NCI-H146 (cell line): ENCODE measurements around the gene ZNF221.
"Not testable (repeated sequence)": the region's sequence is repeated elsewhere in the genome, so short reads cannot be mapped to it uniquely, and the experiment has no call there.

Experiments used
- DNase-seq: peaks from one replicate; lab custom pipeline; 2025; lab: John Stamatoyannopoulos, UW

Gene ZNF221

GRCh38 chr19:43950834-43951645, at the start of gene ZNF221:
TSS of gene ZNF221 (plus strand) at chr19:43951228. CDS start at chr19:43962727, 11,499 bp downstream.
- DNase-seq = peak; percentile 95

GRCh38 chr19:43901395-43902390, 49.3 kb upstream of the ZNF221 start:
- peak; percentile 79 for DNase-seq

GRCh38 chr19:43902399-43902798, 48.6 kb upstream of the ZNF221 start:
- DNase-seq = no peak

GRCh38 chr19:43905897-43906296, 45.1 kb upstream of the ZNF221 start:
- no peak for DNase-seq

GRCh38 chr19:43906774-43907173, 44.3 kb upstream of the ZNF221 start:
- DNase-seq = no peak

GRCh38 chr19:43908659-43909058, 42.4 kb upstream of the ZNF221 start:
- DNase-seq = no peak

- DNase-seq = no peak
Observed at GRCh38 chr19:43910884-43911283, 40.1 kb upstream of the ZNF221 start.

GRCh38 chr19:43913383-43913782, 37.6 kb upstream of the ZNF221 start:
- DNase-seq = no peak

- no peak for DNase-seq
Observed at GRCh38 chr19:43914051-43914450, 37.0 kb upstream of the ZNF221 start.

DNA sequence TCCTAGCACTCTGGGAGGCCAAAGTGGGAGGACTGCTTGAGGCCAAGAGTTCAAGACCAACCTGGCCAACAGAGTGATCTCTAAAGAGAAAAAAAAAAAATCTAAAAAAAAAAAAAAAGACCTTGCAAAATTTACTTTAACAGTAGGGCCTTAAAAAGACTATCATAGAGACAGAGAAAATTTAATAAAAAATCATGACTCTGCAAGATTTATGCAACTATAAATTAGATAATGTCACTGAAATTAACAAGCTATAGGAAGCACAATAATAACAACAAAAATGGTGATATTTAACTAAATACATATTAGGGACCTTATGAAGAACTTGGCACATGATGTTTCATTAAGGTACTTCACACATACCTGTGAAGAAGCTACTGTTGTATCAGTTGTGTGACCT, 27.2 kb upstream of the ZNF221 start:
- no peak for DNase-seq

DNA sequence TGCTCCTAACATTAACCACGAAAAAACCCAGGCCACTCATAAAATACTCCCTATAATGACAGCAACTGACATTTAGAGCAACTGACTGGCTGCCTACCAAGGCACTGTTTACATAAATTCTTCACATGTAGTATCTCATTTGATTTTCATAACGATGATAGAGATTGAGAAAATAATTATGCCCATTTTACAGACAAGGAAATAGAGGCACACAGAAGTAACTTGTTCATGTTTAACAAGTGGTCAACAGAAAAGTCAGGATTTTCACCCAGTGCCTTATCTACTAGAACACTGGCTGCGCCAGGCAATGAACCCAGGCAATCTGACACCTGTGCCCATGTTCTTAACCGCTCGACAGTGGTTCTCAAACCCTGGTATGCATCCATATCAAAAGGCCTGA, 22.2 kb upstream of the ZNF221 start:
- no peak for DNase-seq

GRCh38 chr19:43934055-43934984, 16.7 kb upstream of the ZNF221 start:
- DNase-seq = no peak

DNA sequence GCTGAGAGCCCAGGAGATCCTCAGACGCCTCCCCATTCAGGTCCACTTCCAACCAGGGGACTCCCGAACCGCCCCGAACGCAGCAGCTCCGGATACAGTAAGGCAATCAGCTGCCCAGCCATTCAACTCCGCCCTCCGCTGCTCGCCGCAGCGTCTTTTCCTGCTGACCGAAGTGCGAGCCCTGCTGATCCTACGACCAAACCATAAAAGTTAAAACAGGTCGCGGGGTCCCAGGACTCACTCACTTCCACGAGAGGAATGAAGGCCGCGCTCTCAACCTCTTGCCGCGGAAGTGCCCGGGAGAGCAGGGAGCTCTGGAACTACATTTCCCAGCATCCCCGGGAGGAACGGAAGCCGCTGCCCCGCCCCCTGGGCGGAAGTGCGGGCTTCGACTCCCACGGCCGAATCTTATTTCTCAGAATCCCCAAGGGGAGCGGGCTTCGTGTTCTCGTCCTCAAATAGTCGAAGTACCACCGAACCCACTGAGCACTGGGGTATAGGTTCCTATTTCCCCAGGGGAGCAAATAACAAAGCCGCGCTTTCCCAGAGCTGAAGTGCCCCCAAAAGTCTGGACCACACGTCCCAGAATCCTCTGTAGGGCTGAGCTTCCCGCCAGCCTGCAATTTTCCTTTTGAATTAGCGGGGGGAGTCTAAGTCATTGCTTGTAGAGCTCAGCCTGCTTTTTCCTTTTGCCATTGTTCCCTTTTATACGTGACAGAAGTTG, 15.9 kb upstream of the ZNF221 start, which contains the start of gene ZNF45:
ZNF45 (minus strand) TSS at position 298 of the 724 bp plus-strand sequence. CDS start 13,097 bp downstream, outside the sequence.
- DNase-seq = peak; percentile 94

DNA sequence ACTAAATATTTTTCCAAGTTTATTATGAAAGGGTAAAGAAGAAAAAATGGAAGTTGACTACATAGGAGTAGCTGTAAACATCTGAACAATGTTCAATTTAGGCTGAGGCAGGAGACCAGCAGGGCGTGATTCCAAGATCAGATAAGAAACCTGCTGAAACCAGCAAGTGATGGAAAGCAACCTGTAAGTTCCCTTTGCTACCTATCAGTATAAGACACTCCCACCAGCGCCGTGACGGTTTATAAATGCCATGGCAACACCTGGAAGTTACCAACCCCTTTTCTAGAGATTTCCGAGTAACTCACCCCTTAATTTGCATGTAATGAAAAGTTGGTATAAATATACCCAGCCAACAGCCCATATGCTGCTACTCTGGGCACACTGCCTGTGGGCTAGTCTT, 14.8 kb upstream of the ZNF221 start:
- DNase-seq = no peak

DNA sequence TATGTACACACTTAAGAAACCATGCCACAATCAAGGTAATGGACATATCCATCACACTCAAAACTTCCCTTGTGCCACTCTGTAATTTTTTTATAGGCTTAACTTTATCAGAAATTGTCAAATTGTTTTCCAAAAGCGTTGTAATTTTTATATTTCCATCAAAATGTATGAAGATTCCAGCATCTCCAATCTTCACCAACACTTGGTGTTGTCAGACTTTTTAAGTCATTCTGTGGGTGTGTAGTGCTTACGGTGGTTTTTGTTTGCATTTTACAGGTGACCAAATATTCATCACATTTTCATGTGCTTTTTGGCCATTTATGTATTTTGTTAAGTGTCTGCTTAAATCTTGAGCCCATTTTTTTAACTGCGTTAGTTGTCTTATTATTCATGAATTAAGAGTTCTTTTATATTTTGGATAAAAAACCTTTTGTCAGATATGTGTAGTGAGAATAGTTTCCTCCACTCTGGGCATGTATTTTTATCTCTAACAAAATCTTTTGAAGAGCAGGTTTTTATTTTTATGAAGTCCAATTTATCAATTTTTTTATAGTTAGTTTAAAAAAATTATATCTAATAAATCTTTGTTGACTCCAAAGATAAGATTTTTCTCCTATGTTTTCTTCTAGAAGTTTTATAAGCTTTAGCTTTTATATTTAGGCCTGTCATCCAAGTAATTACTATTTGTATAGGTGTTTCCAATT, 11.3 kb upstream of the ZNF221 start:
- DNase-seq = no peak

- no peak for DNase-seq
Observed at GRCh38 chr19:43940719-43941118, 10.3 kb upstream of the ZNF221 start.

DNA sequence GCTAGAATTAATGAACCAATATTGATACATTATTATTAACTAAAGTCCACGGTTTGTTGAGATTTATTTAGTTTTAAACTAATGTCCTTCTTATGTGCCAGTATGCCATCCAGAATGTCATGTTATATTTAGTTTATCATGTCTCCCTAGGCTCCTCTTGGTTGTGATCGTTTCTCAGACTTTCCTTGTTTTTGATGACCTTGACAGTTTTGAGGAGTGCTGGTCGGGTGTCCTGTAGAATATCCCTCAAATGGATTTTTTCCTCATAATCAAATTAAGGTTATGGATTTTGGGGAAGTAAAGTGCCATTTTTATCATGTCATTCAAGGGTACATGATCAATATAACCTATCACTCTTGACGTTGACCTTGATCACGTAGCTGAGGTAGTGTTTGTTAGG, 9.8 kb upstream of the ZNF221 start:
- DNase-seq = no peak

DNA sequence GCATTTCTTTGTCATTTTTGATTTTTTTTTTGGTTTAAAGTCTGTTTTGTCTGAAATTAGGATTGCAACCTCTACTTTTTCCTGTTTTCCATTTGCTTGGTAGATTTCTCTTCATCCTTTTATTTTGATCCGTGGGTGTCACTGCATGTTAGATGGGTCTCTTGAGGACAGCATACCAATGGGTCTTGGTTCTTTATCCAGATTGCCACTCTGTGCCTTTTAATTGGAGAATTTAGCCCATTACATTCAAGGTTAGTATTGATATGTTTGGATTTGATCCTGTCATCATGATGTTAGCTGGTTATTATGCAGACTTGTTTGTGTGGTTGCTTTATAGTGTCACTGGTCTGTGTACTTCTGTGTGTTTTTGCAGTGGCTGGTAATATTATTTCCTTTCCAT, 3.6 kb upstream of the ZNF221 start:
- not testable (repeated sequence) for DNase-seq

GRCh38 chr19:43949803-43950202, 1.2 kb upstream of the ZNF221 start:
- DNase-seq = not testable (repeated sequence)

DNA sequence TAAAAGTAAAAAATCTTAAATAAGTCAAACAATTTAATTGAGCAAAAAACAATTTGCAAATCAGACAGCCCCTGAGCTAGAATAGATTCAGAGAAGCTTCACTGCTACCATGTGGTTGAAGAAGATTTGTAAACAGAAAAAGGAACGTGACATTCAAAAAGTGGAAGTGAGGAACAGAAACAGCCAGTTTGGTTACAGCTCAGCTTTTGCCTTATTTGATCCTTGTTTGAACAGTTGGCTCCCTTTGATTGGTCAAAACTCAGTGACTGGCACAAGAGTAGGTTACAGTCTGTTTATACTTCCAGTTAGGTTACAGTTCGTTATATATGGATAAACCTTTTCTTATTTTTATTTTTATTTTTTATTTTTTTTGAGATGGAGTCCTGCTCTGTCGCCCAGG, 5.8 kb downstream of the ZNF221 start:
- DNase-seq = no peak
